ENCODE measurements around the gene TBX2.

DNA sequence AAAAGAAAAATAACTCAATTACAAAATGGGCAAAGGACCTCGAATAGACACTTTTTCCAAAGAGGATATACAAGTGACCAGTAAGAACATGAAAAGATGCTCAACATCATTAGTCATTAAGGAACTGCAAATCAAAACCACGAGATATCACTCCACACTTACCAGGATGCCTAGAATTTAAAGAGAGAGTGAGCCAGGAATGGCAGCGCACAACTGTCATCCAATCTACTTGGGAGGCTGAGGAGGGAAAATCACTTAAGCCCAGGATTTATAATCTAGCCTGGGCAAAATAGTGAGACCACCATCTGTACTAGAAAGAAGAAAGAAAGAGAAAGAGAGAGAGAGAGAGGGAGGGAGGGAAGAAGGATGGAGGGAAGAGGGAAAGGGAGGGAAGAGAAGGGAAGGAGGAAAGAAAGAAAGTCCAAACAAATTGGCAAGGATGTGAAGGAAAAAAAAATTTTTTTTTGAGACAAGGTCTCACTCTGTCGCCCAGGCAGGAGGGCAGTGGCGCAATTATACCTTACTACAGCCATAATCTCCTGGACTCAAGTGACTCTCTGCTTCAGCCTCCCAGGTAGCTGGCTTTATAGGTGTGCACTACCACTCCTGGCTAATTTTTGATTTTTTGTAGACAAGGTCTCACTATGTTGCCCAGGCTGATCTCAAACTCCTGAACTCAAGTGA, 22.6 kb downstream of the TBX2 start:
- TF ChIP-seq, protein P1, sequence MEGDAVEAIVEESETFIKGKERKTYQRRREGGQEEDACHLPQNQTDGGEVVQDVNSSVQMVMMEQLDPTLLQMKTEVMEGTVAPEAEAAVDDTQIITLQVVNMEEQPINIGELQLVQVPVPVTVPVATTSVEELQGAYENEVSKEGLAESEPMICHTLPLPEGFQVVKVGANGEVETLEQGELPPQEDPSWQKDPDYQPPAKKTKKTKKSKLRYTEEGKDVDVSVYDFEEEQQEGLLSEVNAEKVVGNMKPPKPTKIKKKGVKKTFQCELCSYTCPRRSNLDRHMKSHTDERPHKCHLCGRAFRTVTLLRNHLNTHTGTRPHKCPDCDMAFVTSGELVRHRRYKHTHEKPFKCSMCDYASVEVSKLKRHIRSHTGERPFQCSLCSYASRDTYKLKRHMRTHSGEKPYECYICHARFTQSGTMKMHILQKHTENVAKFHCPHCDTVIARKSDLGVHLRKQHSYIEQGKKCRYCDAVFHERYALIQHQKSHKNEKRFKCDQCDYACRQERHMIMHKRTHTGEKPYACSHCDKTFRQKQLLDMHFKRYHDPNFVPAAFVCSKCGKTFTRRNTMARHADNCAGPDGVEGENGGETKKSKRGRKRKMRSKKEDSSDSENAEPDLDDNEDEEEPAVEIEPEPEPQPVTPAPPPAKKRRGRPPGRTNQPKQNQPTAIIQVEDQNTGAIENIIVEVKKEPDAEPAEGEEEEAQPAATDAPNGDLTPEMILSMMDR (optimal IDR thresholded peaks at IDR 0.05 in 1 of 3, IDR thresholded peaks at IDR 0.05 in 1 of 3, conservative IDR thresholded peaks at IDR 0.05 in 1 of 3; ENCODE audit: extremely low read depth in 1 of 3, insufficient read depth in 2 of 3, low read length in 3 of 3): no peak
- TF ChIP-seq EZH2 (IDR thresholded peaks at IDR 0.05; ENCODE audit: low read length): no peak

Measured in keratinocyte (primary cell).